Brain pericyte (primary cell): Measurements from ENCODE around the gene CFAP91.
"Not testable (repeated sequence)": the region's sequence is repeated elsewhere in the genome, so short reads cannot be mapped to it uniquely, and the experiment has no call there.

ENCODE experiments used
- DNase-seq: peaks from one replicate; pipeline ENCODE4 v3.0.0-alpha.2; 2012; ENCODE audit warnings: low read depth, low spot score

CFAP91 gene

GRCh38 chr3:119677641-119677934 is 25.2 kb upstream of the CFAP91 start:
- DNase-seq: no peak

- DNase-seq: not testable (repeated sequence)
Measured at GRCh38 chr3:119678209-119678608, 24.6 kb upstream of the CFAP91 start.

- DNase-seq: no peak
Measured at GRCh38 chr3:119679874-119680273, 22.9 kb upstream of the CFAP91 start.

- DNase-seq: no peak
Measured at GRCh38 chr3:119681279-119681678, 21.5 kb upstream of the CFAP91 start.

- DNase-seq: no peak
Measured at GRCh38 chr3:119683421-119683820, 19.4 kb upstream of the CFAP91 start.

GRCh38 chr3:119690043-119690656 is 12.7 kb upstream of the CFAP91 start:
- no peak for DNase-seq

- no peak for DNase-seq
Measured at GRCh38 chr3:119695480-119695879, 7.3 kb upstream of the CFAP91 start.

- DNase-seq: no peak
Measured at GRCh38 chr3:119697394-119697793, 5.4 kb upstream of the CFAP91 start.

- DNase-seq: no peak
Measured at GRCh38 chr3:119700269-119700919, 2.4 kb upstream of the CFAP91 start.

- DNase-seq: no peak
Measured at GRCh38 chr3:119700920-119701734, 1.7 kb upstream of the CFAP91 start.

- no peak for DNase-seq
Measured at GRCh38 chr3:119703820-119704531, 1.2 kb downstream of the CFAP91 start.

GRCh38 chr3:119715105-119715504 is 12.3 kb downstream of the CFAP91 start:
- no peak for DNase-seq

- no peak for DNase-seq
Measured at GRCh38 chr3:119716998-119717397, 14.2 kb downstream of the CFAP91 start.

GRCh38 chr3:119717520-119717919 is 14.7 kb downstream of the CFAP91 start:
- DNase-seq: no peak

- no peak for DNase-seq
Measured at GRCh38 chr3:119723022-119723421, 20.2 kb downstream of the CFAP91 start.

- DNase-seq: no peak
Measured at GRCh38 chr3:119726909-119727308, 24.1 kb downstream of the CFAP91 start.

GRCh38 chr3:119729996-119730395 is 27.2 kb downstream of the CFAP91 start:
- DNase-seq: no peak

GRCh38 chr3:119731560-119732343 is 28.9 kb downstream of the CFAP91 start:
- DNase-seq: no peak

GRCh38 chr3:119733812-119734211 is 31.0 kb downstream of the CFAP91 start:
- DNase-seq: no peak

GRCh38 chr3:119738741-119739140 is 35.9 kb downstream of the CFAP91 start:
- no peak for DNase-seq
